Psoas muscle (tissue), 8 donors: ENCODE measurements around the gene ADAP2. TPM values are rescaled to one million over a fixed set of nuclear protein-coding genes. Genes with fewer than 3 reads are reported as not detected.

Source experiments
- ATAC-seq, 4 donors: fragments of 200-7000 bp; cut with Tn5 transposase; one replicate each; pipeline ENCODE4 v1.9.1; 2020; ENCODE audit warnings: moderate library complexity in 3 of 4, mild to moderate bottlenecking in 2 of 4
- DNase-seq, 2 donors: peaks; one replicate each; pipeline ENCODE4 v3.0.0-alpha.2; 2020
- H3K27ac ChIP-seq: fragments of 200-600 bp; one replicate; pipeline ENCODE4 v1.8.0; 2022
- H3K27me3 ChIP-seq, 3 donors: fragments of 200-600 bp in 1 of 3; one replicate each; pipeline versions ENCODE4 v1.6.1 to v1.8.0; 2013 to 2022; ENCODE audit warnings: low read length in 2 of 3, mild to moderate bottlenecking in 2 of 3, moderate library complexity in 1 of 3; ENCODE audit not compliant: insufficient read depth in 3 of 3
- H3K36me3 ChIP-seq, 2 donors: fragments of 200-600 bp in 1 of 2; one replicate each; pipeline versions ENCODE4 v1.6.1 to v1.8.0; 2013 to 2022; ENCODE audit warnings: low read depth in 1 of 2, mild to moderate bottlenecking in 1 of 2, moderate library complexity in 1 of 2; ENCODE audit not compliant: insufficient read depth in 1 of 2
- H3K4me1 ChIP-seq: fragments of 200-600 bp; one replicate; pipeline ENCODE4 v1.8.0; 2022
- H3K4me3 ChIP-seq: fragments of 200-600 bp; one replicate; pipeline ENCODE4 v1.8.0; 2022; ENCODE audit warnings: mild to moderate bottlenecking
- H3K9me3 ChIP-seq: fragments of 200-600 bp; one replicate; pipeline ENCODE4 v1.8.0; 2022
- CTCF ChIP-seq: fragments of 200-600 bp; IDR thresholded peaks from one replicate; pipeline ENCODE4 v1.8.0; 2022; ENCODE audit warnings: antibody characterized with exemption
- WGBS, 3 donors: extraction: QIAGEN DNeasy Blood & Tissue Kit; methylation state at CpG; one replicate each; pipeline versions ENCODE4 v1.1.6 to v1.1.7; 2013; 5-methylcytosine and 5-hydroxymethylcytosine counted together
- intact Hi-C, 2 donors: fragments of 100-400 bp; cut with DNase I; formaldehyde crosslinking; loops; one replicate each; pipeline versions ENCODE4 v1.11.0 to v1.14.2; 2022
- long read RNA-seq, 2 donors: library from polyadenylated mRNA; unstranded; transcript quantifications; one replicate each; pipeline ENCODE4 v2.0.0, GENCODE V29; 2021
- polyA plus RNA-seq, 3 donors: library from polyadenylated mRNA; stranded (reverse); fragments of 200-250 nt; gene quantifications; one replicate each; pipeline ENCODE4 v1.2.3, GENCODE V29; 2013
- total RNA-seq, 4 donors: library from RNA; stranded (reverse); fragmentation: NEBNext Ultra II Directional in 2 of 4; extraction: Animal tissue kit (Norgen Biotek cat#: 25700) in 2 of 4; gene quantifications; one replicate each; pipeline versions ENCODE4 v1.2.1 to v1.2.4, GENCODE V29; 2021 to 2023
- donor health status: healthy with polysubstance abuse.
- donor health status: DM: no; HTN: no; CAD: no; lungs with moderate emphysema.
- donor health status: Bipolar disorder and iron deficiency.
- donor health status: healthy.
- donor health status: DM: yes; HTN: yes; CAD: no.
- donor health status: DM: no; HTN: no; CAD: no.
- donor health status: DM: no; HTN: no; CAD: no.
- donor health status: DM: yes; HTN: yes; CAD: no.

Gene ADAP2
- 1 to 10 TPM; 3.4 to 4.6 (median 4.1) TPM for total RNA-seq
- 1 to 10 TPM; 1.0 to 2.2 (median 1.1) TPM for polyA plus RNA-seq
- long read RNA-seq, donor 1, partial matches to known transcripts: 0 of 4 reads
- long read RNA-seq, donor 1, other reads (novel, unspliced or antisense): 2 of 4 reads
- long read RNA-seq, donor 2, partial matches to known transcripts: 0 of 5 reads
- long read RNA-seq, donor 2, other reads (novel, unspliced or antisense): 0 of 5 reads

- no peaks in the 10 kb centered on the region for H3K9me3 ChIP-seq
- no peaks in the 10 kb centered on the region for H3K36me3 ChIP-seq
- H3K27ac ChIP-seq: no peak within 1 kb of the TSS
- H3K27me3 ChIP-seq: peaks cover 0 to 49% (median 15%) of the 10 kb centered on the region in 3 donors
- peak within 1 kb of the TSS; percentile 71 for H3K4me3 ChIP-seq
- peaks cover 5% of the 10 kb centered on the region for H3K4me1 ChIP-seq
- DNase-seq (peak; percentile 59 to 64), ATAC-seq (peak; percentile 34 to 66 (median 56))
- 3 to 5% (median 4%) methylated on average over 35 to 60 of the region's 60 CpGs for WGBS, 3 donors
- intact Hi-C loops: no loop called here
- no peak for TF ChIP-seq CTCF
These were observed at the start of gene ADAP2 for GRCh38 chr17:30921544-30922196. TSS of gene ADAP2 (plus strand) at chr17:30921945. CDS start at chr17:30922015, 70 bp downstream.

GRCh38 chr17:30886187-30886586 lies 35.6 kb upstream of the ADAP2 start:
- H3K27me3 ChIP-seq: no peaks in the 10 kb centered on the region
- peaks cover 0 to 4% of the 10 kb centered on the region in 2 donors for H3K36me3 ChIP-seq
- intact Hi-C loops: no loop called here
- no peak overlapping the region for H3K4me3 ChIP-seq
- no peak overlapping the region for H3K27ac ChIP-seq
- TF ChIP-seq CTCF: no peak
- DNase-seq: no peak
- no peaks in the 10 kb centered on the region for H3K9me3 ChIP-seq
- no peaks in the 10 kb centered on the region for H3K4me1 ChIP-seq
- WGBS, 3 donors: 96 to 100% (median 99%) methylated on average over 5 of the region's 5 CpGs
- no peak for ATAC-seq

- Histone ChIP-seq H3K4me1 (no peaks in the 10 kb centered on the region), H3K4me3 (no peak overlapping the region), H3K27me3 (no peaks in the 10 kb centered on the region), H3K9me3 (no peaks in the 10 kb centered on the region), H3K27ac (no peak overlapping the region), H3K36me3 (peaks cover 0 to 46% of the 10 kb centered on the region in 2 donors)
- ATAC-seq (no peak), DNase-seq (no peak)
- TF ChIP-seq CTCF: no peak
- intact Hi-C loops: no loop called here
- 78 to 85% (median 82%) methylated on average over 3 of the region's 3 CpGs for WGBS, 3 donors
These were observed 27.5 kb upstream of the ADAP2 start for GRCh38 chr17:30894236-30894635.

- 64 to 74% (median 70%) methylated on average over 5 of the region's 5 CpGs for WGBS, 3 donors
- DNase-seq (no peak), ATAC-seq (no peak)
- Histone ChIP-seq H3K4me3 (no peak overlapping the region), H3K9me3 (no peaks in the 10 kb centered on the region), H3K4me1 (no peaks in the 10 kb centered on the region), H3K36me3 (peaks cover 0 to 77% of the 10 kb centered on the region in 2 donors), H3K27me3 (no peaks in the 10 kb centered on the region), H3K27ac (no peak overlapping the region)
- TF ChIP-seq CTCF: no peak
- intact Hi-C loops: no loop called here
These were observed 24.4 kb upstream of the ADAP2 start for GRCh38 chr17:30897311-30897710.
